Spleen (tissue), 11 donors: ENCODE results near the gene MRPL50. TPM values are rescaled to one million over a fixed set of nuclear protein-coding genes. Genes with fewer than 3 reads are reported as not detected.

Experiments used
- DNase-seq: peaks from one replicate; pipeline ENCODE4 v3.0.0-alpha.2; 2020
- H3K27ac ChIP-seq, 8 donors: fragments of 200-600 bp; sonication (generic) in 7 of 8; 1 replicate in 4 of 8; 2 replicates in 4 of 8; pipeline versions ENCODE4 v1.5.0 to v1.8.0; 2016 to 2021; ENCODE audit warnings: inconsistent platforms in 4 of 8, mild to moderate bottlenecking in 4 of 8, moderate library complexity in 1 of 8
- H3K27me3 ChIP-seq, 7 donors: fragments of 200-600 bp; sonication (generic) in 6 of 7; replicated peaks in 1 of 7; 1 replicate in 4 of 7; 2 replicates in 3 of 7; pipeline versions ENCODE4 v1.5.0 to v1.8.0; 2016 to 2021; ENCODE audit warnings: inconsistent platforms in 3 of 7, mild to moderate bottlenecking in 1 of 7
- H3K36me3 ChIP-seq, 6 donors: fragments of 200-600 bp; sonication (generic) in 5 of 6; 1 replicate in 4 of 6; 2 replicates in 2 of 6; pipeline versions ENCODE4 v1.5.0 to v1.8.0; 2016 to 2021; ENCODE audit warnings: inconsistent platforms in 2 of 6
- H3K4me1 ChIP-seq, 6 donors: fragments of 200-600 bp; sonication (generic) in 5 of 6; 1 replicate in 3 of 6; 2 replicates in 3 of 6; pipeline versions ENCODE4 v1.5.0 to v1.8.0; 2016 to 2021; ENCODE audit warnings: inconsistent platforms in 3 of 6
- H3K4me3 ChIP-seq, 8 donors: fragments of 200-600 bp; sonication (generic) in 7 of 8; 1 replicate in 4 of 8; 2 replicates in 4 of 8; pipeline versions ENCODE4 v1.5.0 to v1.8.0; 2016 to 2021; ENCODE audit warnings: inconsistent platforms in 4 of 8, mild to moderate bottlenecking in 4 of 8, moderate library complexity in 2 of 8
- H3K9me3 ChIP-seq, 8 donors: fragments of 200-600 bp; sonication (generic) in 7 of 8; 1 replicate in 4 of 8; 2 replicates in 4 of 8; pipeline versions ENCODE4 v1.5.0 to v1.8.0; 2016 to 2021; ENCODE audit warnings: inconsistent platforms in 4 of 8
- CTCF ChIP-seq, 11 experiments: fragments of 200-600 bp in 7 of 11; fragments of 450-650 bp in 4 of 11; sonication (generic) in 4 of 11; IDR thresholded peaks in 8 of 11; conservative IDR thresholded peaks in 3 of 11; 1 replicate in 7 of 11; 2 replicates in 4 of 11; pipeline versions ENCODE4 v1.4.0 to v1.8.0; 2016 to 2021; ENCODE audit warnings: antibody characterized with exemption in 11 of 11, inconsistent platforms in 4 of 11, mild to moderate bottlenecking in 1 of 11
- POLR2A ChIP-seq, 3 donors: fragments of 450-650 bp; IDR thresholded peaks; one replicate each; pipeline ENCODE4 v1.5.1; 2017; ENCODE audit warnings: antibody characterized with exemption in 3 of 3, mild to moderate bottlenecking in 1 of 3
- POLR2AphosphoS5 ChIP-seq, 3 donors: sonication (generic); formaldehyde crosslinking; IDR thresholded peaks; one replicate each; pipeline ENCODE4 v1.5.1; 2017; ENCODE audit warnings: antibody characterized with exemption in 3 of 3
- WGBS, 5 donors: extraction: QIAGEN DNeasy Blood & Tissue Kit in 3 of 5; methylation state at CpG; one replicate each; pipeline versions ENCODE4 v1.1.5 to v1.1.7; 2013 to 2018; 5-methylcytosine and 5-hydroxymethylcytosine counted together
- intact Hi-C: fragments of 100-400 bp; cut with DNase I; formaldehyde crosslinking; loops from one replicate; pipeline ENCODE4 v1.15.0; 2023; ENCODE audit warnings: low total_unique reads
- polyA plus RNA-seq, 3 donors: library from polyadenylated mRNA; stranded (reverse); fragments of 200-250 nt; gene quantifications; one replicate each; pipeline ENCODE4 v1.2.1, GENCODE V29; 2013
- total RNA-seq, 7 donors: library from RNA; depleted of rRNA in 3 of 7; stranded (reverse); fragments of >200 nt in 3 of 7; fragmentation: NEBNext Ultra II Directional in 4 of 7; extraction: Animal tissue kit (Norgen Biotek cat#: 25700) in 4 of 7; gene quantifications; one replicate each; pipeline versions ENCODE4 v1.1.0 to v1.2.1, GENCODE V29; 2016 to 2021
- donor health status: healthy with polysubstance abuse.
- donor health status: DM: no; HTN: no; CAD: no; lungs with moderate emphysema.
- donor health status: DM: no; HTN: no; CAD: no.
- donor health status: Bipolar disorder and iron deficiency.
- donor health status: healthy.
- donor health status: DM: no; HTN: no; CAD: no.
- donor health status: DM: yes; HTN: yes; CAD: no.

The MRPL50 gene
- total and polyA plus RNA-seq, 10 donors: 7.8 to 15.5 (median 11.2) TPM

DNA sequence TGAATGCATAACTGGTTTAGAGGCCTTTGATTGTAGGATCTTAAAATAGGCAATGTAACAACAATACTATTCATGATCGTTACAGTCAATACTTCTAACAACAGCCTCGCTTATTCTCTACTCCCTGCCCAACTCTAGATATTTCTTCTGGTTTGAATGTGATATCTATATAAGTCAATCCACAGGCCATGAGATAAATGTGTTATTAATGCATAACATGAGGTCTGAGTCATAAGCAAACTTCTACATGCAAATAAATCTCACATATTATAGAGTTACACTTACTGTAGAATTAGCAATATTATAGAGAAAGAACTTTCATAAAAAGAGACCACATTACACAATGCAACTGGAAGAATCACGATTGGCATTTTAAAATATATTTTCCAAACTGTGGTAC, 40.1 kb upstream of the MRPL50 start:
- intact Hi-C loops: no loop called here
- WGBS, 5 donors: 70 to 83% (median 77%) methylated on average over 3 of the region's 3 CpGs

GRCh38 chr9:101437806-101438232, 39.4 kb upstream of the MRPL50 start:
- intact Hi-C loops: no loop called here
- WGBS, 5 donors: 54 to 86% (median 79%) methylated on average over 2 of the region's 2 CpGs
- DNase-seq: peak; percentile 72
- H3K4me3 ChIP-seq: no peak overlapping the region
- H3K27ac ChIP-seq: peak overlapping the region in 2 of 8 donors; percentile 10 to 52
- H3K27me3 ChIP-seq: peaks cover 0 to 8% (median 0%) of the 10 kb centered on the region in 7 donors
- no peak for TF ChIP-seq POLR2A (IDR thresholded peaks at IDR 0.05)
- peak in 2 of 3 donors; percentile 45 to 56 for TF ChIP-seq POLR2AphosphoS5 (IDR thresholded peaks at IDR 0.05)
- no peak for TF ChIP-seq CTCF (IDR thresholded peaks at IDR 0.05 in 8 of 11, conservative IDR thresholded peaks at IDR 0.05 in 3 of 11)
- no peaks in the 10 kb centered on the region for H3K9me3 ChIP-seq
- no peaks in the 10 kb centered on the region for H3K36me3 ChIP-seq
- H3K4me1 ChIP-seq: no peaks in the 10 kb centered on the region

More for the DNA sequence above, 40.1 kb upstream of the MRPL50 start:
- no peaks in the 10 kb centered on the region for H3K9me3 ChIP-seq
- no peak for DNase-seq
- H3K27me3 ChIP-seq: peaks cover 0 to 14% (median 0%) of the 10 kb centered on the region in 7 donors
- H3K4me1 ChIP-seq: no peaks in the 10 kb centered on the region
- TF ChIP-seq CTCF (IDR thresholded peaks at IDR 0.05 in 8 of 11, conservative IDR thresholded peaks at IDR 0.05 in 3 of 11): no peak
- TF ChIP-seq POLR2A (IDR thresholded peaks at IDR 0.05): no peak
- no peak for TF ChIP-seq POLR2AphosphoS5 (IDR thresholded peaks at IDR 0.05)
- H3K27ac ChIP-seq: peak overlapping the region in 1 of 8 donors; percentile 10
- no peak overlapping the region for H3K4me3 ChIP-seq
- H3K36me3 ChIP-seq: no peaks in the 10 kb centered on the region

- DNase-seq: no peak
- WGBS, 5 donors: 58 to 69% (median 68%) methylated on average over 2 of the region's 2 CpGs
- Histone ChIP-seq H3K4me3 (no peak within 1 kb of the TSS), H3K27ac (no peak within 1 kb of the TSS), H3K4me1 (no peaks in the 10 kb centered on the region), H3K9me3 (no peaks in the 10 kb centered on the region), H3K27me3 (peaks cover 0 to 2% (median 0%) of the 10 kb centered on the region in 7 donors), H3K36me3 (no peaks in the 10 kb centered on the region)
- TF ChIP-seq CTCF (IDR thresholded peaks at IDR 0.05 in 8 of 11, conservative IDR thresholded peaks at IDR 0.05 in 3 of 11): no peak
- TF ChIP-seq POLR2AphosphoS5 (IDR thresholded peaks at IDR 0.05): no peak
- no peak for TF ChIP-seq POLR2A (IDR thresholded peaks at IDR 0.05)
- intact Hi-C loops: no loop called here
Observed at GRCh38 chr9:101435601-101436079, 37.2 kb upstream of the MRPL50 start, which contains the start of gene ALDOB. Gene ALDOB, minus strand, starts transcription at chr9:101435774. Its CDS starts 4,887 bp downstream, at chr9:101430887.

DNA sequence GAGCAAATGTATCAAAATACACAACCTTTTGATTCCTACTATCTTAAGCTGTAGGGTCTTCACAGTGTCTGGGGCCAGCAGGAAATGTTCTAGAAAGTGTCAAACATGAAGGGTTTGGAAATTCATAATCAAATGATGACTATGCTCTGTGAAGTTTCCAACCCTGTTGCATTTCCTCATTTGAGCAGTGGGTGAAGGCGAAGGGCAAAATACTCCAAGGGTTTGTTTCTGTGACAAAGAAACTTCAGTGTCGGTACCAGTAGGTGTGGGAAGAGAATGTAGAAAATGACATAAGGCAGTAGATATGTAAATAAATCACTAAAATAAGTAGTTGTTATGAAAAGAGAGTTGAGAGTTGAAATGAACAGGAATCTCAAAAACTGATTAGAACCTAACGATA, 36.6 kb upstream of the MRPL50 start:
- TF ChIP-seq POLR2A (IDR thresholded peaks at IDR 0.05) (no peak), POLR2AphosphoS5 (IDR thresholded peaks at IDR 0.05) (no peak), CTCF (IDR thresholded peaks at IDR 0.05 in 8 of 11, conservative IDR thresholded peaks at IDR 0.05 in 3 of 11) (no peak)
- H3K4me1 ChIP-seq: no peaks in the 10 kb centered on the region
- H3K4me3 ChIP-seq: no peak overlapping the region
- H3K27ac ChIP-seq: no peak overlapping the region
- no peak for DNase-seq
- no peaks in the 10 kb centered on the region for H3K36me3 ChIP-seq
- no peaks in the 10 kb centered on the region for H3K9me3 ChIP-seq
- WGBS, 5 donors: 67 to 79% (median 75%) methylated on average over 3 of the region's 3 CpGs
- H3K27me3 ChIP-seq: no peaks in the 10 kb centered on the region
- intact Hi-C loops: no loop called here
